H1 (cell line): Measurements from ENCODE around the gene SLC26A11. TPM values are rescaled to one million over a fixed set of nuclear protein-coding genes. Genes with fewer than 3 reads are reported as not detected.

Experiments
- EGR1 ChIP-seq: IDR thresholded peaks from 2 replicates; pipeline ENCODE4 v1.6.1; 2011; ENCODE audit warnings: low read depth, low read length, borderline replicate concordance
- HDAC6 ChIP-seq: IDR thresholded peaks from one replicate; pipeline ENCODE4 v1.7.1; 2012; ENCODE audit warnings: low read depth, mild to moderate bottlenecking, inconsistent platforms, low read length, moderate library complexity
- KDM1A ChIP-seq: fragments of 200-600, 300-600 bp; sonication (generic); IDR thresholded peaks from 2 replicates; pipeline ENCODE4 v1.7.1; 2016; ENCODE audit warnings: mild to moderate bottlenecking, low read length, borderline replicate concordance
- NRF1 ChIP-seq: IDR thresholded peaks from 2 replicates; pipeline ENCODE4 v1.6.1; 2011; ENCODE audit warnings: mild to moderate bottlenecking, low read depth, low read length, improper control_type of control experiment
- POLR2A ChIP-seq, 2 experiments: IDR thresholded peaks; 1 replicate in 1 of 2; 2 replicates in 1 of 2; pipeline ENCODE4 v1.6.1; 2011; ENCODE audit warnings: low read depth in 2 of 2, low read length in 2 of 2, mild to moderate bottlenecking in 2 of 2; ENCODE audit errors: control extremely low read depth in 1 of 2
- SIRT6 ChIP-seq: IDR thresholded peaks from one replicate; pipeline ENCODE4 v1.7.1; 2012; ENCODE audit warnings: low read length, inconsistent platforms
- SIX5 ChIP-seq: IDR thresholded peaks from 2 replicates; pipeline ENCODE4 v1.6.1; 2011; ENCODE audit warnings: mild to moderate bottlenecking, low read depth, low read length
- polyA plus RNA-seq, 7 experiments: library from polyadenylated mRNA; depleted of rRNA in 3 of 7; stranded (reverse) in 5 of 7; unstranded in 2 of 7; fragments of >200 nt in 5 of 7; fragments of 200-250 nt in 2 of 7; gene quantifications; 1 replicate in 5 of 7; 2 replicates in 1 of 7; 4 replicates in 1 of 7; pipeline versions ENCODE4 v1.2.1 to v1.2.3, GENCODE V29; 2011 to 2013; ENCODE audit warnings: missing spikeins in 2 of 7, mixed read lengths in 2 of 7
- total RNA-seq: library from RNA; stranded (reverse); fragmentation: NEBNext Ultra II Directional; extraction: Animal tissue kit (Norgen Biotek cat#: 25700); gene quantifications from 2 replicates; pipeline ENCODE4 v1.2.1, GENCODE V29; 2021

SLC26A11 gene
- total and polyA plus RNA-seq, 2 of the 8 experiments (the other 6 are each of a cell fraction or from before 2014, with no cell fraction given) = 15.5 to 25.9 TPM

GRCh38 chr17:80182845-80183223 is 37.4 kb upstream of the SLC26A11 start (continued):
- TF ChIP-seq POLR2A (IDR thresholded peaks at IDR 0.05; ENCODE audit: control extremely low read depth in 1 of 2, low read depth in 2 of 2, low read length in 2 of 2) (no peak), EGR1 (no peak), HDAC6 (no peak), SIRT6 (no peak), NRF1 (no peak), SIX5 (no peak), KDM1A (no peak)
